Lower leg skin (tissue), 3 donors: Measurements from ENCODE around the gene RABGGTB.

Source experiments
- CTCF ChIP-seq, 3 donors: fragments of 450-650 bp; IDR thresholded peaks; one replicate each; pipeline ENCODE4 v1.5.1; 2016; ENCODE audit warnings: antibody characterized with exemption in 3 of 3, mild to moderate bottlenecking in 3 of 3, moderate library complexity in 2 of 3
- POLR2A ChIP-seq, 2 donors: fragments of 450-650 bp; IDR thresholded peaks; one replicate each; pipeline ENCODE4 v1.6.1; 2016 to 2017; ENCODE audit warnings: antibody characterized with exemption in 2 of 2, mild to moderate bottlenecking in 1 of 2, moderate library complexity in 1 of 2

GRCh38 chr1:75785983-75786853 is at the start of gene RABGGTB:
- TF ChIP-seq CTCF (IDR thresholded peaks at IDR 0.05) (no peak), POLR2A (IDR thresholded peaks at IDR 0.05) (no peak)
